Activated CD8-positive, alpha-beta T cell treated with anti-CD3 and anti-CD28 coated beads for 36 hours (primary cell): ENCODE measurements around the gene PARVB. TPM values are rescaled to one million over a fixed set of nuclear protein-coding genes. Genes with fewer than 3 reads are reported as not detected.

Experiments
- ATAC-seq: fragments of 200-7000 bp; cut with Tn5 transposase; one replicate; pipeline ENCODE4 v1.10.0; 2021; ENCODE audit warnings: mild to moderate bottlenecking, moderate library complexity
- CTCF ChIA-PET: fragments of 350-600 bp; sonication (Branson Sonifier 250); formaldehyde crosslinking; loops from one replicate; lab custom pipeline; 2021; ENCODE audit warnings: antibody characterized with exemption; lab: Charles Lee
- POLR2A ChIA-PET: fragments of 350-600 bp; sonication (Branson Sonifier 250); formaldehyde crosslinking; loops from one replicate; lab custom pipeline; 2021; ENCODE audit warnings: antibody characterized with exemption; lab: Charles Lee
- DNase-seq: peaks from one replicate; pipeline ENCODE4 v3.0.0-alpha.2; 2020
- H3K27ac Mint-ChIP-seq: one replicate; pipeline ENCODE4 v1.8.0; 2021; ENCODE audit warnings: mild to moderate bottlenecking, mixed read lengths
- H3K27me3 Mint-ChIP-seq: one replicate; pipeline ENCODE4 v1.8.0; 2021; ENCODE audit warnings: mixed read lengths
- H3K36me3 Mint-ChIP-seq: one replicate; pipeline ENCODE4 v1.8.0; 2021; ENCODE audit warnings: low read depth, mixed read lengths
- H3K4me1 Mint-ChIP-seq: one replicate; pipeline ENCODE4 v1.8.0; 2021; ENCODE audit warnings: low read depth, mixed read lengths
- H3K4me3 Mint-ChIP-seq: one replicate; pipeline ENCODE4 v1.8.0; 2021; ENCODE audit warnings: mild to moderate bottlenecking, moderate library complexity, mixed read lengths
- H3K9me3 Mint-ChIP-seq: one replicate; pipeline ENCODE4 v1.8.0; 2021; ENCODE audit warnings: mixed read lengths
- CTCF ChIP-seq: fragments of 200-600 bp; IDR thresholded peaks from one replicate; pipeline ENCODE4 v1.8.0; 2022; ENCODE audit warnings: antibody characterized with exemption, mild to moderate bottlenecking
- intact Hi-C: fragments of 100-400 bp; cut with micrococcal nuclease; formaldehyde crosslinking; loops from one replicate; pipeline ENCODE4 v1.10.0; 2022
- total RNA-seq, 2 experiments: library from RNA; stranded (reverse); gene quantifications; one replicate each; pipeline ENCODE4 v1.2.3, GENCODE V29; 2021

The PARVB gene
- total RNA-seq, 2 experiments from 2014 or later, result 71.0 to 73.1 TPM

GRCh38 chr22:44166498-44167276, 142.6 kb downstream of the PARVB start:
- no peak overlapping the region for H3K4me3 Mint-ChIP-seq
- intact Hi-C loops, result no loop called here
- H3K36me3 Mint-ChIP-seq, result no peaks in the 10 kb centered on the region
- H3K27me3 Mint-ChIP-seq, result no peaks in the 10 kb centered on the region
- no peak for DNase-seq
- no peaks in the 10 kb centered on the region for H3K4me1 Mint-ChIP-seq
- POLR2A ChIA-PET, result no interaction called here
- H3K9me3 Mint-ChIP-seq, result no peaks in the 10 kb centered on the region
- CTCF ChIA-PET, result no interaction called here
- TF ChIP-seq CTCF, result no peak
- H3K27ac Mint-ChIP-seq, result no peak overlapping the region
- ATAC-seq, result no peak

DNA sequence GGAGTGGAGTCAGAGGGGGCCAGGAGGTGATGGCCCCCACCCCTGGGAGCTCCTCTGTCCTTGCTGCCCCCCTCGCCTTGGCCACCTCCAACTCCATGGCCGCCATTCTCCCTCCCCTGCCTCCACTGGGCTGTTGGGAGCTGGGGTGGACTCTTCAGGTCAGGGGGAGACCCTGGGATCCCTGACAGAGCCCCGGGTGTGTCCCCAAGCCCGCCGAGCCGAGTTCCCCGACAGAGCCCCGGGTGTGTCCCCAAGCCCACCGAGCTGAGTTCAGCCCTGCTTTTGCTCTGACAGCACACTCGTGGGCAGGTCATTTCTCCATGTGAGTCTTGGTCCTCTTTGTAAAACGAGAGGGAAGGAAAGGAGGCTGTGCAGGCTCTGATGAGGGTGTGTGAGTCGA, 143.4 kb downstream of the PARVB start:
- intact Hi-C loops, result no loop called here
- ChIA-PET POLR2A (no interaction called here), CTCF (no interaction called here)
- Mint-ChIP-seq H3K4me1 (peaks cover 7% of the 10 kb centered on the region), H3K27ac (no peak overlapping the region), H3K4me3 (no peak overlapping the region), H3K36me3 (no peaks in the 10 kb centered on the region), H3K27me3 (no peaks in the 10 kb centered on the region), H3K9me3 (no peaks in the 10 kb centered on the region)
- TF ChIP-seq CTCF, result no peak
- ATAC-seq, result no peak
- DNase-seq, result no peak

GRCh38 chr22:44168206-44168605, 144.1 kb downstream of the PARVB start:
- ChIA-PET POLR2A (interaction anchor here (1.1 kb wide), 1 partner anchor 410 kb away, joined by 4 read pairs; no protein-coding TSS in a partner anchor), CTCF (no interaction called here)
- no peak overlapping the region for H3K4me3 Mint-ChIP-seq
- DNase-seq (no peak), ATAC-seq (no peak)
- TF ChIP-seq CTCF, result no peak
- no peaks in the 10 kb centered on the region for H3K27me3 Mint-ChIP-seq
- no peak overlapping the region for H3K27ac Mint-ChIP-seq
- H3K4me1 Mint-ChIP-seq, result peaks cover 9% of the 10 kb centered on the region
- H3K36me3 Mint-ChIP-seq, result no peaks in the 10 kb centered on the region
- intact Hi-C loops, result no loop called here
- no peaks in the 10 kb centered on the region for H3K9me3 Mint-ChIP-seq

DNA sequence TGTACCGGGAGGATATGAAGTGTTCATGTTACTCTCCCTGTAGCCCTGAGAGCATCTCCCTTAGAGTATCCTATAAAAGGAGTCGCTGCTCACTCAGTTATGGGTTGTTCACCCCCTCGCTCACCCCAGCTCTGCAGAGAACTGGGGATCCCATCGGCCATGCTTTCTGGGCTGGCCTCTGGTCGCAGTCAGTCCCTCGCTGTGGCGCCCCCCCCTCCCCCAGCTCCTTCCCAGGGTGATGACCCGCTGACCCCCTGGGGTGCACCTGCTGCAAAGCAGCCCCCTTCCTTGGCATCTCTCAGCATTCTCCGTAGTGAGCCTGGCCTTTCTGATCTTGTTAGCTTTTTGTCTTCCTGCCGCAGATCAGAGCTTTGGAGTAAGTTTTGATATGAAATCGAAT, 146.4 kb downstream of the PARVB start:
- ChIA-PET POLR2A (no interaction called here), CTCF (no interaction called here)
- Mint-ChIP-seq H3K36me3 (no peaks in the 10 kb centered on the region), H3K4me3 (no peak overlapping the region), H3K27me3 (no peaks in the 10 kb centered on the region), H3K27ac (no peak overlapping the region), H3K4me1 (peaks cover 9% of the 10 kb centered on the region), H3K9me3 (no peaks in the 10 kb centered on the region)
- no peak for TF ChIP-seq CTCF
- ATAC-seq (no peak), DNase-seq (no peak)
- intact Hi-C loops, result no loop called here

DNA sequence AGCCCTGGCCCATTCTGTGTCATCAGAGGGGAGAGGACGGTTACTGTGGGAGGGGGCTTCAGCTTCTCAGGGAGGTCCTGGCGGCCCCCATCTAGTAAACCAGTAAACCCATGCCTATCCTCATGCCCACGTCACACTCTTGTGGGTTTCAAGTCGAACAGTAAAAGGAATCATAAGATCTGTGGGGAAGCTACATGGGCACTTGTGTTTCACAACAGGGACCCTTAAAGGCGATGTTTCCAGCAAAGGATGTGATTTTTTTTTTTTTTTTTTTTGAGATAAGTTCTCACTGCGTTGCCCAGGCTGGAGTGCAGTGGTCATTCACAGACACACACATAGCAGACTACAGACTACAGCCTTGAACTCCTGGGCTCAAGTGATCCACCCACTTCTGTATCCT, 147.5 kb downstream of the PARVB start:
- peaks cover 9% of the 10 kb centered on the region for H3K4me1 Mint-ChIP-seq
- H3K36me3 Mint-ChIP-seq, result no peaks in the 10 kb centered on the region
- DNase-seq (no peak), ATAC-seq (no peak)
- H3K4me3 Mint-ChIP-seq, result no peak overlapping the region
- no peaks in the 10 kb centered on the region for H3K9me3 Mint-ChIP-seq
- no peak for TF ChIP-seq CTCF
- no peaks in the 10 kb centered on the region for H3K27me3 Mint-ChIP-seq
- POLR2A ChIA-PET, result interaction anchor here (0.5 kb wide), 1 partner anchor 162 kb away, joined by 3 read pairs; no protein-coding TSS in a partner anchor
- intact Hi-C loops, result no loop called here
- CTCF ChIA-PET, result no interaction called here
- no peak overlapping the region for H3K27ac Mint-ChIP-seq
